Endothelial cell of umbilical vein (primary cell): ENCODE data around the gene ANHX. TPM values are rescaled to one million over a fixed set of nuclear protein-coding genes. Genes with fewer than 3 reads are reported as not detected.

Experiments
- BruUV-seq: library from RNA; stranded (reverse); fragments of 400-500 nt; replicated peaks from 2 replicates; lab custom pipeline; 2021; lab: Mats Ljungman, UMichigan
- CTCF ChIA-PET: fragments of 300-600, 350-600 bp; sonication (Branson Sonifier 250); formaldehyde crosslinking; loops from one replicate; lab custom pipeline; 2021; ENCODE audit warnings: antibody characterized with exemption, inconsistent platforms; lab: Charles Lee
- POLR2A ChIA-PET: fragments of 300-600, 350-600 bp; sonication (Branson Sonifier 250); formaldehyde crosslinking; loops from one replicate; lab custom pipeline; 2021; ENCODE audit warnings: antibody characterized with exemption, inconsistent platforms; lab: Charles Lee
- DNase-seq: peaks from one replicate; pipeline ENCODE4 v3.0.0-alpha.2; 2011; ENCODE audit warnings: low read depth, low spot score
- FAIRE-seq: peaks from 2 replicates; lab custom pipeline; 2011; peaks lifted over from hg19 to GRCh38; lab: Jason Lieb, UNC
- H2AFZ ChIP-seq: 2 replicates; pipeline ENCODE4 v1.6.0; 2012; ENCODE audit warnings: low read depth, low read length, control low read depth, inconsistent platforms
- H3K27ac ChIP-seq: 2 replicates; pipeline ENCODE4 v1.5.1; 2011; ENCODE audit warnings: low read depth, mild to moderate bottlenecking, control low read depth, low read length, moderate library complexity; ENCODE audit not compliant: insufficient read depth
- H3K27me3 ChIP-seq, 2 experiments: 2 replicates each; pipeline versions ENCODE4 v1.6.0 to v1.6.1; 2011; ENCODE audit warnings: low read length in 2 of 2, mixed read lengths in 1 of 2; ENCODE audit not compliant: control insufficient read depth in 2 of 2, insufficient read depth in 2 of 2
- H3K36me3 ChIP-seq, 2 experiments: 2 replicates in 1 of 2; 3 replicates in 1 of 2; pipeline ENCODE4 v1.5.1; 2011; ENCODE audit warnings: low read length in 2 of 2, mild to moderate bottlenecking in 1 of 2, moderate library complexity in 1 of 2; ENCODE audit not compliant: control insufficient read depth in 2 of 2, insufficient read depth in 2 of 2; ENCODE audit errors: extremely low read depth in 1 of 2
- H3K4me1 ChIP-seq: 3 replicates; pipeline ENCODE4 v1.5.1; 2011; ENCODE audit warnings: mild to moderate bottlenecking, low read length; ENCODE audit not compliant: control insufficient read depth, insufficient read depth; ENCODE audit errors: extremely low read depth
- H3K4me2 ChIP-seq: 2 replicates; pipeline ENCODE4 v1.6.1; 2011; ENCODE audit warnings: low read length, control low read depth, mixed read lengths; ENCODE audit not compliant: insufficient read depth
- H3K4me3 ChIP-seq, 3 experiments: fragments of 200-600 bp in 1 of 3; sonication (generic), shearing (Covaris generic) in 1 of 3; replicated peaks in 1 of 3; 2 replicates each; pipeline ENCODE4 v1.5.1; 2011 to 2016; ENCODE audit warnings: control low read depth in 3 of 3, low read length in 3 of 3, mild to moderate bottlenecking in 2 of 3, inconsistent platforms in 1 of 3, low read depth in 1 of 3, moderate library complexity in 1 of 3; ENCODE audit not compliant: insufficient read depth in 1 of 3
- H3K79me2 ChIP-seq: 2 replicates; pipeline ENCODE4 v1.6.0; 2012; ENCODE audit warnings: low read length, inconsistent platforms; ENCODE audit not compliant: control insufficient read depth, insufficient read depth
- H3K9ac ChIP-seq: replicated peaks from 2 replicates; pipeline ENCODE3; 2011; ENCODE audit warnings: low read length, control low read depth; ENCODE audit not compliant: insufficient read depth; ENCODE audit errors: extremely low read depth
- H3K9me1 ChIP-seq: replicated peaks from 3 replicates; pipeline ENCODE4 v1.6.0; 2011; ENCODE audit warnings: mild to moderate bottlenecking, low read length; ENCODE audit not compliant: control insufficient read depth, insufficient read depth; ENCODE audit errors: extremely low read depth
- H3K9me3 ChIP-seq: replicated peaks from 2 replicates; pipeline ENCODE4 v1.5.1; 2012; ENCODE audit warnings: low read length, inconsistent platforms; ENCODE audit not compliant: control insufficient read depth, insufficient read depth
- H4K20me1 ChIP-seq: replicated peaks from 2 replicates; pipeline ENCODE3; 2011; ENCODE audit warnings: mild to moderate bottlenecking, low read length; ENCODE audit not compliant: control insufficient read depth, insufficient read depth; ENCODE audit errors: extremely low read depth
- EZH2 ChIP-seq: IDR thresholded peaks from 2 replicates; pipeline ENCODE4 v1.6.1; 2012; ENCODE audit warnings: borderline replicate concordance, low read depth, mild to moderate bottlenecking, moderate library complexity, low read length, inconsistent platforms; ENCODE audit not compliant: severe bottlenecking
- FOS ChIP-seq: IDR thresholded peaks from 2 replicates; pipeline ENCODE4 v1.6.1; 2011; ENCODE audit warnings: mild to moderate bottlenecking, low read length, moderate library complexity, borderline replicate concordance; ENCODE audit not compliant: insufficient read depth
- GATA2 ChIP-seq: IDR thresholded peaks from 2 replicates; pipeline ENCODE4 v1.7.0; 2011; ENCODE audit warnings: low read depth, mild to moderate bottlenecking, moderate library complexity, mixed read lengths, low read length; ENCODE audit not compliant: insufficient read length, insufficient read depth
- JUN ChIP-seq: IDR thresholded peaks from 2 replicates; pipeline ENCODE4 v1.6.1; 2011; ENCODE audit warnings: borderline replicate concordance, low read depth; ENCODE audit not compliant: insufficient read length, insufficient read depth
- MYC ChIP-seq: IDR thresholded peaks from one replicate; pipeline ENCODE4 v1.6.1; 2011; ENCODE audit warnings: mild to moderate bottlenecking, low read depth, low read length
- POLR2A ChIP-seq: IDR thresholded peaks from 2 replicates; pipeline ENCODE4 v1.6.1; 2012; ENCODE audit warnings: low read depth, mild to moderate bottlenecking, control low read depth, low read length
- POLR2AphosphoS5 ChIP-seq: IDR thresholded peaks from 2 replicates; pipeline ENCODE4 v1.6.1; 2012; ENCODE audit warnings: low read depth, mild to moderate bottlenecking, control low read depth, low read length, moderate library complexity; ENCODE audit not compliant: insufficient read depth
- dilution Hi-C: fragments of 300-500 bp; cut with MboI; formaldehyde crosslinking; loops from one replicate; pipeline ENCODE4 v1.15.0; 2019; ENCODE audit warnings: low sequenced_read_pairs; ENCODE audit not compliant: extremely low pct_ligation_motif_present
- intact Hi-C: fragments of 100-400 bp; cut with micrococcal nuclease; formaldehyde crosslinking; loops from one replicate; pipeline ENCODE4 v1.10.0; 2022
- polyA plus RNA-seq, 4 experiments: library from polyadenylated mRNA; depleted of rRNA in 3 of 4; stranded (reverse) in 3 of 4; unstranded in 1 of 4; fragments of >200 nt; gene quantifications; 2 replicates each; pipeline versions ENCODE4 v1.2.1 to v1.2.3, GENCODE V29; 2011 to 2012; ENCODE audit warnings: missing spikeins in 1 of 4
- total RNA-seq: library from RNA; stranded (reverse); gene quantifications from 2 replicates; pipeline ENCODE4 v1.2.3, GENCODE V29; 2021
- TF ChIP-seq, protein P1 (sequence below), 2 donors: IDR thresholded peaks; 1 replicate in 1 of 2; 2 replicates in 1 of 2; pipeline ENCODE4 v1.5.1; 2011; ENCODE audit warnings: low read length in 2 of 2, mild to moderate bottlenecking in 2 of 2, moderate library complexity in 2 of 2, control low read depth in 1 of 2, inconsistent platforms in 1 of 2, low read depth in 1 of 2; ENCODE audit not compliant: insufficient read depth in 1 of 2; ENCODE audit errors: extremely low read depth in 1 of 2
- TF ChIP-seq, protein P2 (sequence below): IDR thresholded peaks from 2 replicates; pipeline ENCODE4 v1.6.1; 2011; ENCODE audit not compliant: insufficient read depth, insufficient read length

Gene ANHX
- total and polyA plus RNA-seq, 2 donors (not counting 3 experiments of a cell fraction or from before 2014, with no cell fraction given) = not detected

- ChIA-PET CTCF (no interaction called here), POLR2A (no interaction called here)
- H3K27me3 ChIP-seq = no peaks in the 10 kb centered on the region
- H3K4me1 ChIP-seq = no peaks in the 10 kb centered on the region
- no peaks in the 10 kb centered on the region for H4K20me1 ChIP-seq
- no peak overlapping the region for H3K9ac ChIP-seq
- no peaks in the 10 kb centered on the region for H3K79me2 ChIP-seq
- FAIRE-seq = no peak
- no peak for TF ChIP-seq EZH2
- TF ChIP-seq, protein P1, sequence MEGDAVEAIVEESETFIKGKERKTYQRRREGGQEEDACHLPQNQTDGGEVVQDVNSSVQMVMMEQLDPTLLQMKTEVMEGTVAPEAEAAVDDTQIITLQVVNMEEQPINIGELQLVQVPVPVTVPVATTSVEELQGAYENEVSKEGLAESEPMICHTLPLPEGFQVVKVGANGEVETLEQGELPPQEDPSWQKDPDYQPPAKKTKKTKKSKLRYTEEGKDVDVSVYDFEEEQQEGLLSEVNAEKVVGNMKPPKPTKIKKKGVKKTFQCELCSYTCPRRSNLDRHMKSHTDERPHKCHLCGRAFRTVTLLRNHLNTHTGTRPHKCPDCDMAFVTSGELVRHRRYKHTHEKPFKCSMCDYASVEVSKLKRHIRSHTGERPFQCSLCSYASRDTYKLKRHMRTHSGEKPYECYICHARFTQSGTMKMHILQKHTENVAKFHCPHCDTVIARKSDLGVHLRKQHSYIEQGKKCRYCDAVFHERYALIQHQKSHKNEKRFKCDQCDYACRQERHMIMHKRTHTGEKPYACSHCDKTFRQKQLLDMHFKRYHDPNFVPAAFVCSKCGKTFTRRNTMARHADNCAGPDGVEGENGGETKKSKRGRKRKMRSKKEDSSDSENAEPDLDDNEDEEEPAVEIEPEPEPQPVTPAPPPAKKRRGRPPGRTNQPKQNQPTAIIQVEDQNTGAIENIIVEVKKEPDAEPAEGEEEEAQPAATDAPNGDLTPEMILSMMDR (IDR thresholded peaks at IDR 0.05; ENCODE audit: extremely low read depth in 1 of 2, insufficient read depth in 1 of 2, low read depth in 1 of 2, low read length in 2 of 2) = no peak
- TF ChIP-seq POLR2A = no peak
- TF ChIP-seq JUN = no peak
- no peak for TF ChIP-seq FOS
- no peak for TF ChIP-seq GATA2
- TF ChIP-seq POLR2AphosphoS5 = no peak
- TF ChIP-seq, protein P2, sequence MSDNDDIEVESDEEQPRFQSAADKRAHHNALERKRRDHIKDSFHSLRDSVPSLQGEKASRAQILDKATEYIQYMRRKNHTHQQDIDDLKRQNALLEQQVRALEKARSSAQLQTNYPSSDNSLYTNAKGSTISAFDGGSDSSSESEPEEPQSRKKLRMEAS = no peak
- no peak for TF ChIP-seq MYC
- intact Hi-C loops (no loop called here), dilution Hi-C loops (no loop called here)
- peaks cover 8% of the 10 kb centered on the region for H3K9me3 ChIP-seq
- H3K9me1 ChIP-seq = no peaks in the 10 kb centered on the region
- no peak overlapping the region for H3K4me2 ChIP-seq
- H3K36me3 ChIP-seq = peaks cover 22 to 48% of the 10 kb centered on the region in 2 experiments
- no peak overlapping the region for H2AFZ ChIP-seq
- DNase-seq = no peak
- no peak overlapping the region for H3K27ac ChIP-seq
- BruUV-seq = no TSS peak
- H3K4me3 ChIP-seq = no peak overlapping the region
Measured at GRCh38 chr12:133190176-133190575, 45.5 kb downstream of the ANHX start.
